Lower lobe of right lung (tissue), 2 donors: ENCODE results near the gene LHX5. TPM values are rescaled to one million over a fixed set of nuclear protein-coding genes. Genes with fewer than 3 reads are reported as not detected.

Source experiments
- ATAC-seq, 2 donors: fragments of 200-7000 bp; cut with Tn5 transposase; one replicate each; pipeline ENCODE4 v1.9.1; 2020 to 2022; ENCODE audit warnings: mild to moderate bottlenecking in 2 of 2, moderate library complexity in 2 of 2
- DNase-seq: peaks from one replicate; pipeline ENCODE4 v3.0.0-alpha.2; 2020
- H3K27ac ChIP-seq: fragments of 200-600 bp; one replicate; pipeline ENCODE4 v1.8.0; 2022
- H3K27me3 ChIP-seq: fragments of 200-600 bp; one replicate; pipeline ENCODE4 v1.8.0; 2022; ENCODE audit warnings: low read depth
- H3K36me3 ChIP-seq: fragments of 200-600 bp; one replicate; pipeline ENCODE4 v1.8.0; 2022; ENCODE audit warnings: mild to moderate bottlenecking
- H3K4me1 ChIP-seq: fragments of 200-600 bp; one replicate; pipeline ENCODE4 v1.8.0; 2022
- H3K4me3 ChIP-seq: fragments of 200-600 bp; one replicate; pipeline ENCODE4 v1.8.0; 2022; ENCODE audit warnings: mild to moderate bottlenecking
- H3K9me3 ChIP-seq: fragments of 200-600 bp; one replicate; pipeline ENCODE4 v1.8.0; 2022
- CTCF ChIP-seq: fragments of 200-600 bp; IDR thresholded peaks from one replicate; pipeline ENCODE4 v1.8.0; 2022; ENCODE audit warnings: antibody characterized with exemption, mild to moderate bottlenecking
- intact Hi-C: fragments of 100-400 bp; cut with DNase I; formaldehyde crosslinking; loops from one replicate; pipeline ENCODE4 v1.11.0; 2022
- total RNA-seq: library from RNA; stranded (reverse); fragmentation: NEBNext Ultra II Directional; extraction: Animal tissue kit (Norgen Biotek cat#: 25700); gene quantifications from one replicate; pipeline ENCODE4 v1.2.1, GENCODE V29; 2021
- donor health status: DM: no; HTN: yes; CAD: no; lungs with severe emphysema.

The LHX5 gene
- total RNA-seq, 1 donor from 2014 or later = not detected

- Histone ChIP-seq H3K4me3 (no peak overlapping the region), H3K27me3 (peaks cover 93% of the 10 kb centered on the region), H3K36me3 (no peaks in the 10 kb centered on the region), H3K4me1 (no peaks in the 10 kb centered on the region), H3K9me3 (no peaks in the 10 kb centered on the region), H3K27ac (no peak overlapping the region)
- no peak for TF ChIP-seq CTCF
- ATAC-seq = no peak
- intact Hi-C loops = no loop called here
- no peak for DNase-seq
Measured at GRCh38 chr12:113477171-113477841, 5.6 kb upstream of the LHX5 start.

GRCh38 chr12:113476176-113476986 is 4.7 kb upstream of the LHX5 start:
- ATAC-seq (no peak), DNase-seq (no peak)
- Histone ChIP-seq H3K4me1 (no peaks in the 10 kb centered on the region), H3K27me3 (peaks cover 95% of the 10 kb centered on the region), H3K27ac (no peak overlapping the region), H3K36me3 (no peaks in the 10 kb centered on the region), H3K9me3 (no peaks in the 10 kb centered on the region), H3K4me3 (no peak overlapping the region)
- intact Hi-C loops = no loop called here
- TF ChIP-seq CTCF = no peak

GRCh38 chr12:113475451-113476175 is 3.9 kb upstream of the LHX5 start:
- Histone ChIP-seq H3K27me3 (peaks cover 95% of the 10 kb centered on the region), H3K4me3 (no peak overlapping the region), H3K27ac (no peak overlapping the region), H3K36me3 (no peaks in the 10 kb centered on the region), H3K9me3 (no peaks in the 10 kb centered on the region), H3K4me1 (no peaks in the 10 kb centered on the region)
- ATAC-seq (no peak), DNase-seq (no peak)
- intact Hi-C loops = no loop called here
- no peak for TF ChIP-seq CTCF

GRCh38 chr12:113474635-113475436 is 3.2 kb upstream of the LHX5 start:
- DNase-seq (no peak), ATAC-seq (no peak)
- Histone ChIP-seq H3K36me3 (no peaks in the 10 kb centered on the region), H3K4me3 (no peak overlapping the region), H3K27ac (no peak overlapping the region), H3K9me3 (no peaks in the 10 kb centered on the region), H3K27me3 (peaks cover 95% of the 10 kb centered on the region), H3K4me1 (no peaks in the 10 kb centered on the region)
- no peak for TF ChIP-seq CTCF
- intact Hi-C loops = no loop called here

GRCh38 chr12:113473942-113474341 is 2.3 kb upstream of the LHX5 start:
- H3K4me1 ChIP-seq = no peaks in the 10 kb centered on the region
- H3K36me3 ChIP-seq = no peaks in the 10 kb centered on the region
- intact Hi-C loops = no loop called here
- H3K9me3 ChIP-seq = no peaks in the 10 kb centered on the region
- no peak overlapping the region for H3K4me3 ChIP-seq
- DNase-seq (no peak), ATAC-seq (no peak)
- H3K27me3 ChIP-seq = peaks cover 95% of the 10 kb centered on the region
- TF ChIP-seq CTCF = no peak
- no peak overlapping the region for H3K27ac ChIP-seq
